Neuronal stem cell (in vitro differentiated cells): Measurements from ENCODE around the gene PHETA2.
A peak's percentile ranks its signal among the peaks of the same experiment; 100 is the strongest.

Source experiments
- DNase-seq: peaks from one replicate; pipeline ENCODE4 v3.0.0-alpha.2; 2013; ENCODE audit warnings: low spot score
- H2AFZ ChIP-seq: one replicate; pipeline ENCODE4 v1.6.1; 2013; ENCODE audit warnings: mild to moderate bottlenecking, low read length, inconsistent platforms
- H2AK5ac ChIP-seq: 2 replicates; pipeline ENCODE4 v1.6.1; 2013; ENCODE audit warnings: low read depth, mild to moderate bottlenecking, inconsistent platforms, low read length, moderate library complexity, mixed read lengths
- H2BK120ac ChIP-seq: 2 replicates; pipeline ENCODE4 v1.6.1; 2013; ENCODE audit warnings: low read depth, mild to moderate bottlenecking, inconsistent platforms, low read length, moderate library complexity, mixed read lengths
- H2BK12ac ChIP-seq: one replicate; pipeline ENCODE4 v1.6.1; 2013; ENCODE audit warnings: low read length, inconsistent platforms
- H2BK15ac ChIP-seq: 2 replicates; pipeline ENCODE4 v1.6.1; 2013; ENCODE audit warnings: mild to moderate bottlenecking, low read length, inconsistent platforms, mixed read lengths
- H2BK5ac ChIP-seq: one replicate; pipeline ENCODE4 v1.6.1; 2013; ENCODE audit warnings: inconsistent platforms, mild to moderate bottlenecking, low read length, moderate library complexity
- H3K14ac ChIP-seq: one replicate; pipeline ENCODE4 v1.6.1; 2013; ENCODE audit warnings: low read length, inconsistent platforms
- H3K18ac ChIP-seq: 2 replicates; pipeline ENCODE4 v1.6.1; 2013; ENCODE audit warnings: low read length, inconsistent platforms
- H3K23ac ChIP-seq: 2 replicates; pipeline ENCODE4 v1.6.1; 2013; ENCODE audit warnings: low read depth, mild to moderate bottlenecking, mixed read lengths, low read length, inconsistent platforms; ENCODE audit not compliant: poor library complexity
- H3K27ac ChIP-seq: replicated peaks from 3 replicates; pipeline ENCODE4 v1.5.1; 2013; ENCODE audit warnings: low read length, inconsistent platforms
- H3K27me3 ChIP-seq, 3 experiments: 2 replicates each; pipeline ENCODE4 v1.6.1; 2013; ENCODE audit warnings: low read length in 3 of 3, mild to moderate bottlenecking in 2 of 3, inconsistent platforms in 1 of 3, low read depth in 1 of 3, mixed read lengths in 1 of 3, moderate library complexity in 1 of 3; ENCODE audit not compliant: control insufficient read depth in 3 of 3, insufficient read depth in 3 of 3
- H3K36me3 ChIP-seq, 2 donors: replicated peaks in 1 of 2; 2 replicates each; pipeline ENCODE4 v1.6.1; 2013; ENCODE audit warnings: low read length in 2 of 2; ENCODE audit not compliant: control insufficient read depth in 2 of 2, insufficient read depth in 2 of 2
- H3K4ac ChIP-seq: 2 replicates; pipeline ENCODE4 v1.6.1; 2013; ENCODE audit warnings: inconsistent platforms, mild to moderate bottlenecking, low read length, moderate library complexity
- H3K4me1 ChIP-seq, 2 donors: 1 replicate in 1 of 2; 2 replicates in 1 of 2; pipeline ENCODE4 v1.6.1; 2013; ENCODE audit warnings: low read length in 2 of 2, low read depth in 1 of 2; ENCODE audit not compliant: control insufficient read depth in 2 of 2, insufficient read depth in 1 of 2
- H3K4me2 ChIP-seq: one replicate; pipeline ENCODE4 v1.6.1; 2013; ENCODE audit warnings: mild to moderate bottlenecking, low read length, inconsistent platforms; ENCODE audit not compliant: insufficient read depth, poor library complexity, severe bottlenecking
- H3K4me3 ChIP-seq, 2 donors: 2 replicates each; pipeline ENCODE4 v1.5.1; 2013; ENCODE audit warnings: low read length in 2 of 2, mild to moderate bottlenecking in 2 of 2, inconsistent platforms in 1 of 2, moderate library complexity in 1 of 2
- H3K79me1 ChIP-seq: one replicate; pipeline ENCODE4 v1.6.1; 2013; ENCODE audit warnings: low read depth, mild to moderate bottlenecking, inconsistent platforms, low read length, moderate library complexity
- H3K9ac ChIP-seq: one replicate; pipeline ENCODE4 v1.6.1; 2013; ENCODE audit warnings: mild to moderate bottlenecking, low read depth, low read length, inconsistent platforms; ENCODE audit not compliant: poor library complexity
- H3K9me3 ChIP-seq, 2 donors: replicated peaks in 1 of 2; 2 replicates each; pipeline versions ENCODE3 to v1.6.1; 2013; ENCODE audit warnings: low read length in 2 of 2, mild to moderate bottlenecking in 2 of 2, inconsistent platforms in 1 of 2, low read depth in 1 of 2, mixed read lengths in 1 of 2, moderate library complexity in 1 of 2; ENCODE audit not compliant: control insufficient read depth in 2 of 2, insufficient read depth in 1 of 2
- H4K8ac ChIP-seq: one replicate; pipeline ENCODE4 v1.6.1; 2013; ENCODE audit warnings: low read depth, mild to moderate bottlenecking, inconsistent platforms, low read length, moderate library complexity
- H4K91ac ChIP-seq: one replicate; pipeline ENCODE4 v1.6.1; 2013; ENCODE audit warnings: low read length, low read depth, mild to moderate bottlenecking, inconsistent platforms; ENCODE audit not compliant: poor library complexity
- WGBS, 2 donors: extraction: QIAGEN DNeasy Blood & Tissue Kit; methylation state at CpG; one replicate each; pipeline ENCODE4 v1.1.7; 2013; ENCODE audit warnings: missing lambda C conversion rate in 2 of 2, mixed read lengths in 1 of 2; ENCODE audit not compliant: insufficient read length in 2 of 2, insufficient replicate concordance in 1 of 2; ENCODE audit errors: extremely low coverage in 2 of 2; 5-methylcytosine and 5-hydroxymethylcytosine counted together

Gene PHETA2

DNA sequence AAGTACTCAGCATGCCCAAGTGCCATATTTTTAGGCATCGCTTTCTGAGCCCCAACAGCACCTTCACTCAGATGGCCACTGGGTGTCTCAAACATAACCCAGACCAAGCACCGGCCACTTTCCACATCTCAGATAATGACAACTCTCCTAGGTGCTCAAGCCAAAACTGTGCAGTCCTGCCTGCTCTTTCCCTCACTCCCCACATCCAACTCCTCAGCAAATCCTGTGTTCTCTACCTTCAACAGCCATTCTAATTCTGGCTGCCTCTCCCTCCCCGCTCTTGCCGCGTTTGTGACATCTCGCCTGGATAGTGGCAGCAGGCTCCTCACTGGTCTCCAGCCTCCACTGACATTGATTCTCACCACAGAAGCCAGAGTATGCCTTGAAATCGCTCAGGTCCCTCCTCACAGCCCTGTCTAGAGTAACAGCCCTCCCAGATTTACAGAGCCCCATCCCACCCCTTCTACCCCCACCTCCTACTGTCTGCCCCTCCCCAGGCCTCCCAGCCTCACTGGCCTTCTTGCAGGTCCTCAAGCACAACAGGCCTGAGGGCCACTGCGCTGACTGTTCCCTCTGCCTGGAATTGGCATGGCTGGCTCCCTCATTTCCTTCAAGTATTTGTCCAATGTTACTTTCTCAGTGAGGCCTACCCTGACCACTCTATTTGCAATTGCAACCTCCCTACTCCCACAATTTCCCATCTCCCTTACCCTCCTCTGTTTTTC is 1.3 kb upstream of the PHETA2 start:
- Histone ChIP-seq H3K27me3 (no peaks in the 10 kb centered on the region), H2AFZ (no peak overlapping the region)
- WGBS, 2 donors = no CpG with 5 or more reads among the region's 8 CpGs

DNA sequence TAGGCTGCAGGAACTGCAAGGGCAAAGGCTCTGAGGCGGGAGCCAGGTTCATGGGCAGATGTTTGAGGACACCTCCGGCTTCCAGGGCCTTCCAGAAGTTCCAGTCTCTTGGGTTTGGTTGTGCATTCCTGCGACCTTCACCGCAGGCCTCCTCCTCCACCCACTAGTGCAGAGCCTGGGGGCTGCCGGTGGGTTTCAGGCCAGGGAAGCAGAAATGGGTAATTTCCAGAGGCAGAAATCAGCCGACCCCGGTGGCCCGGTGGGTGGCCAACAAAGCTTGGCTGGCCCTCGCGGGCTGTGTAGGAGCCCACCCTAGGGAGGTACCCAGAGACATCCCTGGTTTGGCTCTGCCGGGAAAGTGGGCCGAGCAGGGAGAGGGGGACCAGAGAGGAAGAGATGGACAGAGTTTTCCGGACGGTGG is 417 bp upstream of the PHETA2 start:
- WGBS, 2 donors = no CpG with 5 or more reads among the region's 14 CpGs
- no peak for DNase-seq
- Histone ChIP-seq H2BK5ac (peak overlapping the region; percentile 90), H3K18ac (peak overlapping the region; percentile 93), H3K4me3 (no peak overlapping the region), H2AK5ac (peak overlapping the region; percentile 64), H3K79me1 (no peaks in the 10 kb centered on the region), H3K14ac (no peak overlapping the region), H2AFZ (no peak overlapping the region), H3K36me3 (no peaks in the 10 kb centered on the region), H3K9me3 (peaks cover 0 to 12% of the 10 kb centered on the region in 2 donors), H2BK12ac (no peak overlapping the region), H3K4me1 (peaks cover 10 to 11% of the 10 kb centered on the region in 2 donors), H2BK120ac (no peak overlapping the region), H3K23ac (peak overlapping the region; percentile 89), H4K91ac (no peak overlapping the region), H3K4ac (no peak overlapping the region), H2BK15ac (peak overlapping the region; percentile 86), H3K4me2 (no peak overlapping the region), H3K9ac (no peak overlapping the region), H3K27ac (no peak overlapping the region), H4K8ac (no peak overlapping the region), H3K27me3 (no peaks in the 10 kb centered on the region)

More for the DNA sequence above, 1.3 kb upstream of the PHETA2 start:
- Histone ChIP-seq H4K8ac (no peak overlapping the region), H3K36me3 (peaks cover 2 to 7% of the 10 kb centered on the region in 2 donors), H2BK15ac (no peak overlapping the region), H4K91ac (no peak overlapping the region), H2AK5ac (no peak overlapping the region), H3K9me3 (peaks cover 0 to 12% of the 10 kb centered on the region in 2 donors), H2BK5ac (no peak overlapping the region), H3K4me3 (no peak overlapping the region), H3K14ac (no peak overlapping the region), H2BK120ac (no peak overlapping the region), H3K18ac (no peak overlapping the region), H3K4me2 (no peak overlapping the region), H3K27ac (no peak overlapping the region), H3K4me1 (peaks cover 10 to 11% of the 10 kb centered on the region in 2 donors), H3K23ac (no peak overlapping the region), H3K9ac (no peak overlapping the region), H2BK12ac (no peak overlapping the region), H3K79me1 (no peaks in the 10 kb centered on the region), H3K4ac (no peak overlapping the region)
- DNase-seq = no peak

DNA sequence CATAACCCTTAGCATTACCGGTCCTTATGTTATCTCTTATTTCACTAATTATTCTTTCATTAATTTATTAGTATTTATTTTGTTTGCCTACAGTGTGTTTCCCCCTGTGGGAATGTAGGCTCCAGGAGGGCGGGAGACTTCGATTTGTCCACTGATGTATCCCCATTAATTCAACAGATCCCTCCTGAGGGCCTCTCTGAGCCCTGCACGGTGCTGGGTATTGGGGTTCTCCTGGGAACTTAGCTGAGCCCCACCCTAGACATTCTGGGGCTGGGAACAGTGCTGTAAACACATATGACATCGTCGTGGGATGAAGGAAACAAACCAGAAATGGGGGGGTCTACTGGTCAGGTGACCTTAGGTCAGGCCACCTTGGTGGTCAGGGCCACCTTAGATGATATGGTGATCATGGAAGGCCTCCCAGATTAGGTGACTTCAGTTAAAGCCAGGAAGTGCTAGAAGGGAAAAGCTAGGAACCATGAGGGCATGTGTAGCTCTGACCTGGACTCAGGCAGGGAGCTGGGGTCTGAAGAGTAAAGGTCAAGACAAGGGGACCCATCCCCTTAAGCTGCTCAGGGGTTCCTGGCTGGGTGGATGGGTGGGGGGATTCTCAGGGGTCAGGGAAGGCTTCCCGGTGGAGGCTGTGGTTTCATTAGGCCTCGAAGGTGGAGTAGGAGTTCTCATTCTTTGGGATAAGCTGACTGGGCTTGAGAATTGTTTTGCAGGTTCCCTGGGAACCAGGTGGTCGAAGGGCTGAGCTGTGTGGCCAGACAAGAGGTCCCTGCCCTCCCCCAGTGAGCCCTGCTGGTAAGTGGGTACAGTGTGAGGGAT is 1.0 kb downstream of the PHETA2 start:
- H4K8ac ChIP-seq = no peak overlapping the region
- peaks cover 8 to 10% of the 10 kb centered on the region in 2 donors for H3K4me1 ChIP-seq
- no peak overlapping the region for H2BK5ac ChIP-seq
- no peak overlapping the region for H2BK120ac ChIP-seq
- H3K79me1 ChIP-seq = no peaks in the 10 kb centered on the region
- no peaks in the 10 kb centered on the region for H3K27me3 ChIP-seq
- H2AFZ ChIP-seq = no peak overlapping the region
- no CpG with 5 or more reads among the region's 9 CpGs for WGBS, 2 donors
- no peak for DNase-seq
- H2BK15ac ChIP-seq = peak overlapping the region; percentile 29
- H3K4ac ChIP-seq = no peak overlapping the region
- H3K27ac ChIP-seq = no peak overlapping the region
- H3K9me3 ChIP-seq = peaks cover 0 to 12% of the 10 kb centered on the region in 2 donors
- H2BK12ac ChIP-seq = no peak overlapping the region
- H3K9ac ChIP-seq = no peak overlapping the region
- peak overlapping the region; percentile 64 for H2AK5ac ChIP-seq
- no peak overlapping the region for H3K23ac ChIP-seq
- H3K4me2 ChIP-seq = peak overlapping the region; percentile 36
- H3K36me3 ChIP-seq = no peaks in the 10 kb centered on the region
- no peak overlapping the region for H4K91ac ChIP-seq
- H3K4me3 ChIP-seq = no peak overlapping the region
- H3K14ac ChIP-seq = no peak overlapping the region
- H3K18ac ChIP-seq = no peak overlapping the region
